ENCODE data around the gene GNL3.
"Not testable (repeated sequence)": the region's sequence is repeated elsewhere in the genome, so short reads cannot be mapped to it uniquely, and the experiment has no call there.

Gene GNL3, protein sequence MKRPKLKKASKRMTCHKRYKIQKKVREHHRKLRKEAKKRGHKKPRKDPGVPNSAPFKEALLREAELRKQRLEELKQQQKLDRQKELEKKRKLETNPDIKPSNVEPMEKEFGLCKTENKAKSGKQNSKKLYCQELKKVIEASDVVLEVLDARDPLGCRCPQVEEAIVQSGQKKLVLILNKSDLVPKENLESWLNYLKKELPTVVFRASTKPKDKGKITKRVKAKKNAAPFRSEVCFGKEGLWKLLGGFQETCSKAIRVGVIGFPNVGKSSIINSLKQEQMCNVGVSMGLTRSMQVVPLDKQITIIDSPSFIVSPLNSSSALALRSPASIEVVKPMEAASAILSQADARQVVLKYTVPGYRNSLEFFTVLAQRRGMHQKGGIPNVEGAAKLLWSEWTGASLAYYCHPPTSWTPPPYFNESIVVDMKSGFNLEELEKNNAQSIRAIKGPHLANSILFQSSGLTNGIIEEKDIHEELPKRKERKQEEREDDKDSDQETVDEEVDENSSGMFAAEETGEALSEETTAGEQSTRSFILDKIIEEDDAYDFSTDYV

DNA sequence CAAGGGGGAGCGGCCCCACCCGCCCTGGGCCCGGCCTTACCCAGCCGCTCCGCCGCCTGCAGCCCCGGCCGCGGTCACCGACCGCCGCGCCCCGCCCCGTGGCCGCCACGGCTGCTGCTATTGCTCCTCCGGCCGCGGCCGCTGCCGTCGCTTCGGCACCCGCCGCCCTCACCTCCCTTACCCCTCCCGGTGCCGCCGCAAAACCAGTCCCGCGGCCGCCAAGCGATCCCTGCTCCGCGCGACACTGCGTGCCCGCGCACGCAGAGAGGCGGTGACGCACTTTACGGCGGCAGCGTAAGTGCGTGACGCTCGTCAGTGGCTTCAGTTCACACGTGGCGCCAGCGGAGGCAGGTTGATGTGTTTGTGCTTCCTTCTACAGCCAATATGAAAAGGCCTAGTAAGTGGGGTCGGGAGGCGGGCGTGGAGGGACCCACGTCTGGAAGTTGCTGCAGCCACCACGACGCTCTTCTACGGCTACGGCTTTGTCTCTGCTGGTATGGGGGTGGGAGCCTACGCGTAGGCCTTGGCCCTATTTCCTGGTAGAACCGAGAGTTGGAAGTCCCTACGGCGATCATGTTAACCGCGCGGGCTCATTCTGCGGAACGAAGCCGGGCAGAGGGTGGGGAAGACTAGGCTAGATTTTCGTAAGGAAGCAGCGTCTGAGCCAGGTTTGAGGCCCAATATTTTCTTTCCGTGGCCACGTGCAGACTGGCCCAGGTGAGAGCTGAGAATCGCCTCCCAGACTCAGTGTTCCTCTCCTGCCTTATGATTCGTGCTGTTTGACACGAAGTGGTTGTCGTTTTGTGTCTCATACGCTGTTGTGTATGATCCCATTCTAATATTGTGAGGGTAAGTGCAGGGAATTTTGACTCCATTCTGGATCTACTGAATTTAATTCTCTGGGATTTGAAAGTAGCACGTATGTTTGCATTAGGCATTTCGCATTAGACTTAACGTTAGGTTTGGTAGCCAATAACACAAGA, at the start of gene GNL3, which contains the start of gene PBRM1:
Gene GNL3, plus strand, starts transcription at position 324 of the 983 bp plus-strand sequence. Its CDS starts 61 bp downstream, at position 385.
Gene PBRM1, minus strand, starts transcription at position 205 of the 983 bp plus-strand sequence.
- H3K36me3 Mint-ChIP-seq = peaks cover 31% of the 10 kb centered on the region
- H3K27me3 Mint-ChIP-seq = no peaks in the 10 kb centered on the region
- H3K9me3 Mint-ChIP-seq = no peaks in the 10 kb centered on the region
- peak within 1 kb of the TSS; percentile 96 for H3K4me3 Mint-ChIP-seq
- H3K27ac Mint-ChIP-seq = peak within 1 kb of the TSS; percentile 97
- peaks cover 73% of the 10 kb centered on the region for H3K4me1 Mint-ChIP-seq

DNA sequence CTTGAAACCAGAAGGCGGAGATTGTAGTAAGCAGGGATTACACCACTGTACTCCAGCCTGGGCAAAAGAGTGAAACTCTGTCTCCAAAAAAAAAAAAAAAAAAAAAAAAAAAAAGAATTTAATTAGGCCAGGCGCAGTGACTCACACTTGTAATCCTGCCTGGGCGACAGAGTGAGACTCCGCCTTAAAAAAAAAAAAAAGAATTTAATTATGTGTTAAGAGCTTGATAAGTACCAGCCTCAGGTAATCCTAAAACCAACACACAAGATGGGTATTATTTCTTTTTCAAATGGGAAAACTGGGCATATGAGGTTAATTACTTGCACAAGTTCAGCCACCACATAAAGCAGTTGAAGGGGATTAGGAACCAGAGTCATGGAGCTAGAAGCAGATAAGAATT, 49.2 kb upstream of the GNL3 start:
- Mint-ChIP-seq H3K9me3 (no peaks in the 10 kb centered on the region), H3K4me3 (no peak overlapping the region), H3K4me1 (peaks cover 4% of the 10 kb centered on the region), H3K27ac (no peak overlapping the region), H3K36me3 (peaks cover 11% of the 10 kb centered on the region), H3K27me3 (no peaks in the 10 kb centered on the region)

DNA sequence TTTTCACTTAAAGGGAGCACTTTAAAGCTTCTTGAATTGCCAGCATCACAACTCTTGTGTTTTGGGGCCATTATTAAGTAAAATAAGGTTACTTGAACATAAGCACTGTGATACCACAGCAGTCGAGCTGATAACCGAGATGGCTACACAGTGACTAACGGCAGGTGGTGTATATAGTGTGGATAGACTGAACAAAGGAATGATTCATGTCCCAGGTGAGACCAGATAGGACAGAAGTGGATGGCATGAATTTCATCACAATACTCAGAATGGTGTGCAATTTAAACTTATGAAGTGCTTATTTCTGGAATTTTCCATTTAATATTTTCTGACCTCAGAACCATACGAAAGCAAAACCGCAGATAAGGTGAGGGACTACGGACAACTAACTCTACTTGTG, 40.3 kb upstream of the GNL3 start:
- H3K9me3 Mint-ChIP-seq = no peaks in the 10 kb centered on the region
- H3K36me3 Mint-ChIP-seq = peaks cover 23% of the 10 kb centered on the region
- H3K27ac Mint-ChIP-seq = no peak overlapping the region
- no peaks in the 10 kb centered on the region for H3K4me1 Mint-ChIP-seq
- no peak overlapping the region for H3K4me3 Mint-ChIP-seq
- no peaks in the 10 kb centered on the region for H3K27me3 Mint-ChIP-seq

GRCh38 chr3:52649461-52650210, 36.2 kb upstream of the GNL3 start:
- Mint-ChIP-seq H3K36me3 (peaks cover 23% of the 10 kb centered on the region), H3K4me1 (no peaks in the 10 kb centered on the region), H3K27me3 (no peaks in the 10 kb centered on the region), H3K4me3 (no peak overlapping the region), H3K27ac (peak overlapping the region; percentile 18), H3K9me3 (no peaks in the 10 kb centered on the region)

- Mint-ChIP-seq H3K36me3 (peaks cover 17% of the 10 kb centered on the region), H3K27ac (no peak overlapping the region), H3K9me3 (no peaks in the 10 kb centered on the region), H3K4me1 (no peaks in the 10 kb centered on the region), H3K27me3 (no peaks in the 10 kb centered on the region), H3K4me3 (no peak overlapping the region)
Measured at GRCh38 chr3:52650439-52650838, 35.4 kb upstream of the GNL3 start.

DNA sequence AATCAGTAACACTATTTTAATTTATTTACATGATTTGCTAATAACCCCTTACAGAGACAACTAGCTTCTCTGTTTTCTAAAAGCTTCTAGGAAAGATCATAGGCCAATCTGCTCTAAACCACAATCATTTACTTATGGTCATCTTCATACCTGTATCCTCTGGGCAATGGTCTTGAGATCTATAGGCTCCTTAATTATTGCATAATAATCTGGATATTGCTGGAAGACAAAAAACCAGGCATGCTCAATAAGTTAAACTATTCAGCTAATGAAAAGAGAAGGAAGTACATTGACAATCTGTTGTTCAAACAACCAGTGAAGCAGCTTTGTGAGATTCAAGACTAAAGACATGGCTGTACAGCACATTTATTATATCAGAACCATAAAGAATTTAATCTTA, 34.2 kb upstream of the GNL3 start:
- Mint-ChIP-seq H3K27ac (no peak overlapping the region), H3K36me3 (peaks cover 21% of the 10 kb centered on the region), H3K9me3 (no peaks in the 10 kb centered on the region), H3K27me3 (no peaks in the 10 kb centered on the region), H3K4me3 (no peak overlapping the region), H3K4me1 (peaks cover 6% of the 10 kb centered on the region)

DNA sequence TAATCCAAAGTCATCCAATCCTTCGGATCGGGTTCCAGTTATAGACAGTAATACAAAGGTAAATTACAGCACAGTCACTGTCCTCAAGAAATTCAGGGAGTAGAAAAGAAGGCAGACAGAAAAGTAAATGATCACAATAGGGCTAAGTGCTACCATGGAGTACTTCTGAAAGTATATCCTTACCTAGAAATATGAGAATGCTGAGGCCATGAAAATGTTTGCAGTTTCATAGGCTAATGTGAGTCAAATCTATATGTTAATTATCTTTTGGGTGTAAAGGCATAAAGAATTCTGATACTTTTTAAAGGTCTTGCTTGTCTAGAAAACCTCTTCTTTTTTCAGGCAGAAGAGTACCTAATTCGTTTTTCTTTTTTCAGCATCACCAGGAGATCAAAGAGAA, 29.9 kb upstream of the GNL3 start:
- Mint-ChIP-seq H3K36me3 (peaks cover 9% of the 10 kb centered on the region), H3K4me3 (no peak overlapping the region), H3K27ac (peak overlapping the region; percentile 75), H3K9me3 (no peaks in the 10 kb centered on the region), H3K4me1 (peaks cover 6% of the 10 kb centered on the region), H3K27me3 (no peaks in the 10 kb centered on the region)

- Mint-ChIP-seq H3K36me3 (peaks cover 19% of the 10 kb centered on the region), H3K9me3 (no peaks in the 10 kb centered on the region), H3K4me1 (peaks cover 10% of the 10 kb centered on the region), H3K27ac (no peak overlapping the region), H3K4me3 (no peak overlapping the region), H3K27me3 (no peaks in the 10 kb centered on the region)
Measured at GRCh38 chr3:52660046-52660445, 25.8 kb upstream of the GNL3 start.

- Mint-ChIP-seq H3K27me3 (no peaks in the 10 kb centered on the region), H3K9me3 (no peaks in the 10 kb centered on the region), H3K36me3 (peaks cover 13% of the 10 kb centered on the region), H3K4me1 (peaks cover 4% of the 10 kb centered on the region), H3K27ac (no peak overlapping the region), H3K4me3 (no peak overlapping the region)
Measured at GRCh38 chr3:52663098-52663497, 22.7 kb upstream of the GNL3 start.

- no peak overlapping the region for H3K4me3 Mint-ChIP-seq
- peak overlapping the region; percentile 90 for H3K27ac Mint-ChIP-seq
- peaks cover 22% of the 10 kb centered on the region for H3K4me1 Mint-ChIP-seq
- peaks cover 4% of the 10 kb centered on the region for H3K36me3 Mint-ChIP-seq
- no peaks in the 10 kb centered on the region for H3K27me3 Mint-ChIP-seq
- H3K9me3 Mint-ChIP-seq = no peaks in the 10 kb centered on the region
Measured at GRCh38 chr3:52670621-52671521, 15.0 kb upstream of the GNL3 start.

- peaks cover 8% of the 10 kb centered on the region for H3K36me3 Mint-ChIP-seq
- peak overlapping the region; percentile 33 for H3K27ac Mint-ChIP-seq
- no peak overlapping the region for H3K4me3 Mint-ChIP-seq
- H3K27me3 Mint-ChIP-seq = no peaks in the 10 kb centered on the region
- H3K9me3 Mint-ChIP-seq = no peaks in the 10 kb centered on the region
- peaks cover 22% of the 10 kb centered on the region for H3K4me1 Mint-ChIP-seq
Measured at GRCh38 chr3:52671676-52672075, 14.2 kb upstream of the GNL3 start.

- not testable (repeated sequence) for H3K27me3 Mint-ChIP-seq, H3K4me3 Mint-ChIP-seq, H3K9me3 Mint-ChIP-seq, H3K27ac Mint-ChIP-seq
- Mint-ChIP-seq H3K4me1 (peaks cover 29% of the 10 kb centered on the region), H3K36me3 (peaks cover 20% of the 10 kb centered on the region)
Measured at GRCh38 chr3:52676201-52676600, 9.6 kb upstream of the GNL3 start.

DNA sequence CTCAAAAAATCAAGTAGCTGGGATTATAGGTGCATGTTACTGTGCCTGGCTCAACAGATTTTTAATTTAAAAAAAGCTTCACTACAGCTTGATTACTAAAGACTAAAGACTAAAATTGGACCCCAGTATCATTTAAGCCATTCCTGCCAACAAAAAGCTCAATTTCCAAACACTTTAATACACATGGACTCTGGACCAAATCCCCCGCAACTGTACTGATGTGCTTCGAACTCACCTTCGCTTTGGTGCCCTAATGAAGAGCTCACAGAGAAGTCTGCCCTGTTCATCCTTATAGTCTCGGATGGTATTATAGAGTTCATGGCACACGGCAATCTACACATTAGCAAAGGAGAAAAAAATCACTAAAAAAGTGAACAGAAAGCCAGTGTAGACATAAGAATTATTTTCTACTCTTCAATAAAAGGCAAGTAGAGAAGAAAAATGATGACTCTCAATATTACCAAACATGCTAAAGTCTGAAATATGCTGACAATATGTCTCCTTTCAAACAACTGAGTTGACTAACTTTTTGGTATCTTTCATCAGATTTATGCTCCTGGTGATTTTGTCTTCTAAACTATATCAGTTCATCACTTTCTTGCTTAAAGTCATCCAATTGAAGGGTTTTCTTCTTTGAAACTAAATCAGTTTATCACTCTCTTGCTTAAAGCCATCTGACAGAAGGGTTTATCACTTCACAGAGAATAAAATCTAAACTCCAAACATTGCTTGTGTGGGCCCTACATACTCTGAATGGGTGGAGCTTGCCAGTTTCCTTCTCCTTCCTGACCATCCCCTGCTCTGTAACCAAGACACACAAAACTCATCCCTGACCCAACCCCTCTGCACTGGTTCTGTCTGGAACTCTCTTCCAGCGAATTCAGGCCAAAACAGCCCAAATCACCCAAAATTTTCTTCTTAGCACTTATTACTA, 7.3 kb upstream of the GNL3 start:
- Mint-ChIP-seq H3K36me3 (peaks cover 21% of the 10 kb centered on the region), H3K4me1 (peaks cover 34% of the 10 kb centered on the region), H3K27me3 (no peaks in the 10 kb centered on the region), H3K9me3 (no peaks in the 10 kb centered on the region), H3K27ac (no peak overlapping the region), H3K4me3 (no peak overlapping the region)
